Smooth muscle cell (in vitro differentiated cells): ENCODE data around the gene PDRG1. TPM values are rescaled to one million over a fixed set of nuclear protein-coding genes. Genes with fewer than 3 reads are reported as not detected.

Experiments
- DNase-seq: peaks from one replicate; lab custom pipeline; 2025; ENCODE audit not compliant: unreplicated experiment; lab: John Stamatoyannopoulos, UW
- H2AFZ ChIP-seq: fragments of 200-600 bp; sonication (generic); 2 replicates; pipeline ENCODE4 v1.6.0; 2016; ENCODE audit warnings: antibody characterized with exemption, low read depth, mild to moderate bottlenecking
- H3F3A ChIP-seq: fragments of 200-600 bp; sonication (generic); 2 replicates; pipeline ENCODE4 v1.6.0; 2017; ENCODE audit warnings: antibody characterized with exemption, low read depth
- H3K27ac ChIP-seq: fragments of 200-600 bp; sonication (generic); 2 replicates; pipeline ENCODE4 v1.5.1; 2016; ENCODE audit warnings: low read depth, mild to moderate bottlenecking
- H3K27me3 ChIP-seq: fragments of 200-600 bp; sonication (generic); 2 replicates; pipeline ENCODE4 v1.6.1; 2016; ENCODE audit warnings: low read depth, mild to moderate bottlenecking
- H3K36me3 ChIP-seq: fragments of 200-600 bp; sonication (generic); 2 replicates; pipeline ENCODE4 v1.5.1; 2016; ENCODE audit warnings: low read depth
- H3K4me1 ChIP-seq: fragments of 200-600 bp; sonication (generic); 2 replicates; pipeline ENCODE4 v1.5.1; 2016; ENCODE audit warnings: low read depth
- H3K4me2 ChIP-seq: fragments of 200-600 bp; sonication (generic); 2 replicates; pipeline ENCODE4 v1.6.0; 2016; ENCODE audit warnings: mild to moderate bottlenecking
- H3K4me3 ChIP-seq: fragments of 200-600 bp; sonication (generic); 2 replicates; pipeline ENCODE4 v1.5.1; 2016; ENCODE audit warnings: mild to moderate bottlenecking
- H3K79me2 ChIP-seq: fragments of 200-600 bp; sonication (generic); 2 replicates; pipeline ENCODE4 v1.6.0; 2016; ENCODE audit warnings: low read depth, mild to moderate bottlenecking
- H3K9ac ChIP-seq: fragments of 200-600 bp; sonication (generic); 2 replicates; pipeline ENCODE4 v1.6.0; 2016; ENCODE audit warnings: low read depth
- H3K9me3 ChIP-seq: fragments of 200-600 bp; sonication (generic); replicated peaks from 2 replicates; pipeline ENCODE4 v1.5.1; 2016; ENCODE audit warnings: low read depth
- H4K20me1 ChIP-seq: fragments of 200-600 bp; sonication (generic); 2 replicates; pipeline ENCODE4 v1.6.0; 2016; ENCODE audit warnings: low read depth
- CTCF ChIP-seq: fragments of 200-600 bp; sonication (generic); IDR thresholded peaks from 2 replicates; pipeline ENCODE4 v1.5.1; 2017; ENCODE audit warnings: borderline replicate concordance, mild to moderate bottlenecking, antibody characterized with exemption; ENCODE audit not compliant: insufficient read depth, poor library complexity, severe bottlenecking
- WGBS: methylation state at CpG from one replicate; pipeline ENCODE4 v1.1.7; 2016; ENCODE audit warnings: low lambda C conversion rate; 5-methylcytosine and 5-hydroxymethylcytosine counted together
- polyA plus RNA-seq: library from polyadenylated mRNA; unstranded; fragments of >200 nt; fragmentation: Nextera tagmentation; extraction: Ambion mirVana; gene quantifications from 2 replicates; pipeline ENCODE4 v1.2.1, GENCODE V29; 2016
- total RNA-seq: library from RNA; depleted of rRNA; stranded (reverse); fragments of >200 nt; gene quantifications from 2 replicates; pipeline ENCODE4 v1.2.3, GENCODE V29; 2014

Gene PDRG1
- total and polyA plus RNA-seq, 2 experiments from 2014 or later = 8.1 to 30.3 TPM

- no peaks in the 10 kb centered on the region for H4K20me1 ChIP-seq
- TF ChIP-seq CTCF = no peak
- no peak overlapping the region for H3K27ac ChIP-seq
- no peaks in the 10 kb centered on the region for H3K79me2 ChIP-seq
- no peaks in the 10 kb centered on the region for H3K9me3 ChIP-seq
- no peaks in the 10 kb centered on the region for H3K36me3 ChIP-seq
- WGBS = 71% methylated on average over 6 of the region's 6 CpGs
- no peak overlapping the region for H3K4me2 ChIP-seq
- H3K4me3 ChIP-seq = no peak overlapping the region
- H3F3A ChIP-seq = no peaks in the 10 kb centered on the region
- DNase-seq = no peak
- no peaks in the 10 kb centered on the region for H3K4me1 ChIP-seq
- no peak overlapping the region for H2AFZ ChIP-seq
- no peaks in the 10 kb centered on the region for H3K27me3 ChIP-seq
- H3K9ac ChIP-seq = no peak overlapping the region
Observed at GRCh38 chr20:31979713-31980426, 28.0 kb upstream of the PDRG1 start.

DNA sequence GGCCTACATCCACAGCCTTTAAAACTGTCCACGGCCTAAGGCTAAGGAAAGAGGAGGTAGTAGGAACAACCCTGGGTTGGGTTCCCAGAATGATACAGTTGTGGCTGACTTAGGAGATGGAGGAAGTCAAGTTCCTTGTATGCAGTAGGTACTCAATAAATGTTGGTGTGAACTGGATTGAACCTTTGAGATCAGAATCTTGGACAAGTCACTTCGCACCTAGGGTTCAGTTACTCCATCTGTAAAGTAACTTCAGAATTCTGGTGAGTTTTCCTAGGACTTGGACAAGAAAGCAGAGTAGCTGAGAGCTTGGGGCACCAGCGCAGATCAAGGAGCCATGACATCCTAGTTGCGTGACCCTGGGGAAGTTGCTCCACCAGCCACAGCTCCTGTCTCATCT is 25.2 kb upstream of the PDRG1 start:
- no peak for TF ChIP-seq CTCF
- no peak overlapping the region for H3K9ac ChIP-seq
- DNase-seq = no peak
- no peaks in the 10 kb centered on the region for H3F3A ChIP-seq
- WGBS = 93% methylated on average over 4 of the region's 4 CpGs
- H3K4me1 ChIP-seq = peaks cover 6% of the 10 kb centered on the region
- no peaks in the 10 kb centered on the region for H3K79me2 ChIP-seq
- H3K4me3 ChIP-seq = no peak overlapping the region
- no peaks in the 10 kb centered on the region for H3K36me3 ChIP-seq
- H2AFZ ChIP-seq = no peak overlapping the region
- no peak overlapping the region for H3K4me2 ChIP-seq
- no peak overlapping the region for H3K27ac ChIP-seq
- no peaks in the 10 kb centered on the region for H3K9me3 ChIP-seq
- H3K27me3 ChIP-seq = peaks cover 5% of the 10 kb centered on the region
- H4K20me1 ChIP-seq = no peaks in the 10 kb centered on the region

- Histone ChIP-seq H3K9ac (no peak overlapping the region), H3K4me3 (no peak overlapping the region), H3K36me3 (no peaks in the 10 kb centered on the region), H3K79me2 (no peaks in the 10 kb centered on the region), H3K4me2 (no peak overlapping the region), H4K20me1 (no peaks in the 10 kb centered on the region), H3F3A (no peaks in the 10 kb centered on the region), H3K4me1 (peaks cover 7% of the 10 kb centered on the region), H3K27me3 (peaks cover 10% of the 10 kb centered on the region), H3K9me3 (no peaks in the 10 kb centered on the region), H2AFZ (no peak overlapping the region), H3K27ac (no peak overlapping the region)
- DNase-seq = no peak
- whole genome bisulfite sequencing = 86% methylated on average over 2 of the region's 2 CpGs
- no peak for TF ChIP-seq CTCF
Observed at GRCh38 chr20:31975874-31976273, 24.0 kb upstream of the PDRG1 start.

DNA sequence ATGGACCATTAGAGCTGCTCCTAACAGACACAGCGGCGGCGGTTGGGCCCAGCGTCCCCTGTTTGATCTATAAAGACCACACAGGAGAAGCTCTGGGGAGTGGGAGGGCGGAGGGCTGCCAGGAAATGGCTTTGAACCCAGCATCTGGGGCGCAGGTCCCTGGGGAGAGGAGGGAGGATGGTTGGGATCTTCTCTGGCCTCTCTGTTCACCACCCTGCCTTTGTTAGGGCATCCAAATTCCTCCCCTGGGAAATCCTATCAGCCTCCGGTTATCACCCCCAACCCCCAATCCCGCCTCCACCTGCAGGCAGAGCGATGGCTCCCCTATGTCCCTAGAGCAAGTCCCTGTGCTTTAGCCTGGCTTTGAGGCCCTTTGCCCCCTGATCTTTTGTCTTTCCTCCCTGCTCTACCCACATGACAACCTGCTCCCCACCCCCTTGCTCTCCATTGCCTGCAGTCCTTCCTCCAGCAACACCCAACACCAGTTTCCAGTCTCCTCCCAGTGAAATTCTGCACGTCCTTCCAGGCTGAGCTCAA is 23.2 kb upstream of the PDRG1 start:
- Histone ChIP-seq H3F3A (no peaks in the 10 kb centered on the region), H3K27ac (no peak overlapping the region)

More for the DNA sequence above, 23.2 kb upstream of the PDRG1 start:
- DNase-seq = no peak
- no peak overlapping the region for H3K9ac ChIP-seq
- H3K27me3 ChIP-seq = peaks cover 18% of the 10 kb centered on the region
- WGBS = 43% methylated on average over 10 of the region's 10 CpGs
- H4K20me1 ChIP-seq = no peaks in the 10 kb centered on the region
- no peaks in the 10 kb centered on the region for H3K36me3 ChIP-seq
- no peak overlapping the region for H2AFZ ChIP-seq
- no peaks in the 10 kb centered on the region for H3K79me2 ChIP-seq
- H3K9me3 ChIP-seq = no peaks in the 10 kb centered on the region
- no peak overlapping the region for H3K4me3 ChIP-seq
- H3K4me1 ChIP-seq = peaks cover 7% of the 10 kb centered on the region
- TF ChIP-seq CTCF = no peak
- H3K4me2 ChIP-seq = no peak overlapping the region
